CD4-positive, alpha-beta T cell treated with Interferon alpha-2 for 1 hour (primary cell): ENCODE measurements around the gene SMIM30.
A peak's percentile ranks its signal among the peaks of the same experiment; 100 is the strongest.
"Not testable (repeated sequence)": the region's sequence is repeated elsewhere in the genome, so short reads cannot be mapped to it uniquely, and the experiment has no call there.

Experiments used
- DNase-seq, 2 donors: peaks; one replicate each; pipeline ENCODE4 v3.0.0-alpha.2; 2020 to 2022

SMIM30 gene, protein sequence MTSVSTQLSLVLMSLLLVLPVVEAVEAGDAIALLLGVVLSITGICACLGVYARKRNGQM

DNA sequence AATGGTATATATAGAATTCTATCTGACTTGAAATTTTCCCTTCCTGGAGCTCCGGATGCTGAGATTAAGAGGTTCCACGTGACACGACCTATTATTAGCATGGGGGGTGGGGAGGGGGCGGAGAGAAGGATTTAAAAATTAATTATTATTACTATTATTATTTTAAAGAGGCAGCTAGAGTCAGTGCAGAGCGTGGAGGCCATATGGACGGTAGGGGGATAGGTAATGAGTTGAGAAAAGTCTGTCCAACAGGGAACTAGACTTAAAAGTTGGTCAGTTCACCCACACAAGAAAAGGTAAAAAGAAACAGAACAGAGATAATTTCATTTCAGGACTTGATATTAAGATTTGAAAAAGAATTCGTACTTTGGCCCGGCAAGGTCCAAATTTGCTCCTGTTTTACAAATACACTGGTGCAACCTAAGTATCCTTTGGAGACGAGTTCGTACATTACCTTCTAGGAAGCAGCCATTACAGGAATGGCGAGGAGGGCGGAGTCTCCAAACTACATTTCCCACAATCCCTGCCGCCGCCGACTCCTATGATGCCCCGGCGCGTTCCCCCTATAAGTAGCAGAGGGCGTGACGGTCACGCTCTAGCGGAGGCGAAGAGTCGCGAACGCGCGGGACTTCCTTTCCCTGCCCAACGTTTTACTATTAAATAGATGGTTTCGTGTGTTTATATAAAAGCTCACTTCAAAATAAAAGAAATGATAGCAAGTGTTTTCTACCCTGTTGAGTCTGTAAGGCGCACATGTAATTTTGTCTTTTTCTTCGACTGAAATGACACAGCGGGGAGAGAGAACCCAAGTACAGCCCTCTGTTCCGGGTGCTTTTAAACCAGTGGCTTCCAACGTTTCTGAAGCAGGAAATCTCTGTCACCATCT is at the start of gene SMIM30:
Gene SMIM30, minus strand, starts transcription at position 481 of the 886 bp plus-strand sequence. CDS start 976 bp downstream, outside the sequence.
- peak; percentile 86 to 89 for DNase-seq

DNA sequence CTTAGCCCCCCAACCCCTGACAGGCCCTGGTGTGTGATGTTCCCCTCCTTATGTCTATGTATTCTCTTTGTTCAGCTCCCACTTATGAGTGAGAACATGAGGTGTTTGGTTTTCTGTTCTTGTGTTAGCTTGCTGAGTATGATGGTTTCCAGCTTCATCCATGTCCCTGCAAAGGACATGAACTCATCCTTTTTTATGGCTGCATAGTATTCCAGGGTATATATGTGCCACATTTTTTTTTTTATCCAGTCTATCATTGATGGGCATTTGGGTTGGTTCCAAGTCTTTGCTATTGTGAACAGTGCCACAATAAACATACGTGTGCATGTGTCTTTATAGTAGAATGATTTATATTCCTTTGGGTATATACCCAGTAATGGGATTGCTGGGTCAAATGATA is 47.8 kb upstream of the SMIM30 start:
- DNase-seq = not testable (repeated sequence)

DNA sequence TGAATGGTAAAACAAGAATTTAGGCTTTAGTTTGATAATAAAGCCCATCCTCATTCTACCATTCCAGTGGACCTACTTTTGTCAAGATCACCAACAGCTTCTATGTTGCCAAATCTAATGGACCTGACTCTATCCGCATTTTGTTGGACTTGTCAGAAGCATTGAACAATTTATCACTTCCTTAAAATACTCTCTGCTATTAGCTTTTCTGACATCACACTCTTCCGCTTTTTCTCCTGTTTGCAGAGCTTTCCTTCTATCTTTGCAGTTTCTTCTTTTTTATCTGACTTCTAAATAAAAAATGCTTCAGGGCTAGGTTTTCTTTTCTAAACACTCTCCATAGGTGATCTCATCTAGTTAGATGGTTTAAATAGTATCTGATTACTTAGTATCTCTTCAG is 42.7 kb upstream of the SMIM30 start:
- DNase-seq = no peak

DNA sequence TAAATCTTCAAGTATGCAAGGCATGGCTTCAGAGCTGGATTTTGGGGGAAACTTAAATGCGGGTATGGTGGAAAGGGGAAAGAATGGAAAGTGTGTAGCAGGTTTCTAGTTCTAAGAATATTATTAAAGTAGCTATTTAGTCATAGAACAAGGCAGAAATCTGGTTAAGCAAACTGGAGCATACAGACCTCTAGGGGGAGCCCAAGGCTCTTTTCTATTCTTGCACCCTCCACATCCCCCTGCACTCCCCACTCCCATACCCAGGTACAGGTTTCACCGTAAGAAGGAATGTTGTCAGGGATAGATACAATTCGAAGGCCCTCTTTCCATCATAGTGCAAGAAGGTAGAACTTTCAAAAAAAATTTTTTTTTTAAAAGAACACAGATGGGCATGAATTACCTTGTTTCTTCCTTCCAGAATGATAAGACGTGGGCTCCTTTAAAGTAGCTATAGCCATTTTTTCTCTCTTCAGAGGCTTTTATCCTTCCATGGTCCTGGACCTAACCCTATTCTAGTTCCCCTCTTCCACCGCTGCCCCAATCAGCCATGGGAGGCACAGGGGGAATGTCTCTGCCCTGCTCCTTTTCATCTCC is 41.5 kb upstream of the SMIM30 start:
- DNase-seq = no peak

DNA sequence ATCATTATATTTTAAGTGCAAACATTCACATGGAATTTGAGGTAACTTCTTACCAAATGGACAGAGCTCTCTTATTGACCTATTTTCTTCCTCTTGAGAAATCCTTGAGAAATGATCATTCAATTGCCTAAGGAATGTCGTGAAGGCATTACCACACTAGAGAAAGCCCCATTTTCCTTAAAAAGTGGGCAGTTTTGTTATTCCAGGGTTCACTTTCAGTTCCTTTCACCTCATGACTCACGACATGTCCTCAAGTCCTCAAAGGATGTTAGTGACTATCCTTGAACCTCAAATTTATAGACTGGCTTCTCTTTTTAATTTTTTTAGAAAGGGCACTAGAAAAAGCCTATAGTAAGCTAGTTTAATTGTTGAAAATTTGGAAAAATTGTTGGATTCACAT is 40.4 kb upstream of the SMIM30 start:
- DNase-seq = no peak

DNA sequence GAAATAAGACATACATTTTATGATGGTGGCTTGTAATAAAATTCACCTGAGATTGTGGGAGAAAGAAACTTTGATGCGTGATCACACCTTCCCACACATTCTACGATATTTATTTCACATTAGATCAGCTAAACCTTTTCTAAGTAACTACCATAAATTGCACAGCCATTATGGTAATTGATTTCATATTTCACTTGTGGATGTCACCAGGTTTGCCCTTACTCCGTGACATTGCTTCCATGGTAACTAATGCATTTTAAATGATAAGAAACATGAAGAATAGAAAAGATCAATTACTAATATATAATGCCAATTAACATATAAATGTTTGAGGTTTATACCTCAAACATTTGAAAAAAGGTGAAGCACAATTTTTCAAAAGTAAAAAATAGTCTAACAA is 35.8 kb upstream of the SMIM30 start:
- DNase-seq = no peak

DNA sequence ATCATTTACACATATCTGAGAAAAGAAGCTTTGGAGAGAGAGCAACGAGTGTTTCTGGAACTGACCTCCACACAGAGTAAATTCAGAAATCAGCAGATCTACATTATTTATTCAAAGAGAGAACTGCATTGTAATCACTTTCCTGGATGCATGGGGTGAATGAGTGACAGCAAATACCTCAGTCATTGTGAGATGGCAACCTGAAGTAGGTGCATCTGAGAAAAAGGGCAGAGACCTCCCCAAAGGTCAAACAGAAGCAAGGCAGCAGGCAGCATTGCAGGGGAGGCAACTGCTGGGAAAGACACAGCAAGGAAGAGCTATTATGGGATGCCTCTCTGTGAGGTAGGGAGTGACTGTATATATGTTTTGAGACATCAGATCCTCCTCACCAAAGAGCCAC is 26.5 kb upstream of the SMIM30 start:
- no peak for DNase-seq

DNA sequence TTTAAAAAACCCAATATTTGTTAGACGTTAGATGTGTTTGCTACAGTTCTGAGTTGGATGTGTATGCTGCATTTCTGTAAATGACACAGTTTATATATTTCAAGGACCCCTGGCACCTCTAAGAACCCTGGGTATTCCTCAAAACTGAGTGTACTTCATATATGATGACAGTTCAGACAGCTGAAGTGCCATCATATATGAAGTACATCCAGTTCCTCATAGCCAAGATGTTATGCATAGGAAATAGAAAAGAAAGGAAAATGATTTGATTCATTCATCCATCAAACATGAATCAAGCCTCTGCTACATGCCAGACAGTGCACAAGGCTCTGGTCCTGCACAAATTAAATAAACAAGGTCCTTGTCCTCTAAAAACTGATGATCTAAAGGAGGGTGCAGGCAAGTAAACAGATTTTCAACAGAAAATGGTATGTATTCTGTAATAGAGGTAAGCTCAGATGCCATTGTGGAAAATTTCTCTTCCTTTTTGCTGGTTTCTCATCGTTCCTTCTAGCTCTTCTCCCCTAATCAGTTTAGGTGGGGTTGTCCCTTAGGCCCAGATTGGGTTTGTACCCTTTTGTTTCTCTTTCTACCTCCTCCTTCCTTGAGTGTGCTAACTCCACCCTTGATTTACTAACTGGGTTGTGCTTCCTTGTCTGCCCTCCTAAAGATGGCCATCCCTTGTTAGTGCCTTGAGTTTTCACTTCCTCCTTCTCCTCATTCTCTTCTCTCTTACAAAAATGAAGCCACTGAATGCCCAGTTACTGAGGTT is 25.3 kb upstream of the SMIM30 start:
- DNase-seq = no peak

DNA sequence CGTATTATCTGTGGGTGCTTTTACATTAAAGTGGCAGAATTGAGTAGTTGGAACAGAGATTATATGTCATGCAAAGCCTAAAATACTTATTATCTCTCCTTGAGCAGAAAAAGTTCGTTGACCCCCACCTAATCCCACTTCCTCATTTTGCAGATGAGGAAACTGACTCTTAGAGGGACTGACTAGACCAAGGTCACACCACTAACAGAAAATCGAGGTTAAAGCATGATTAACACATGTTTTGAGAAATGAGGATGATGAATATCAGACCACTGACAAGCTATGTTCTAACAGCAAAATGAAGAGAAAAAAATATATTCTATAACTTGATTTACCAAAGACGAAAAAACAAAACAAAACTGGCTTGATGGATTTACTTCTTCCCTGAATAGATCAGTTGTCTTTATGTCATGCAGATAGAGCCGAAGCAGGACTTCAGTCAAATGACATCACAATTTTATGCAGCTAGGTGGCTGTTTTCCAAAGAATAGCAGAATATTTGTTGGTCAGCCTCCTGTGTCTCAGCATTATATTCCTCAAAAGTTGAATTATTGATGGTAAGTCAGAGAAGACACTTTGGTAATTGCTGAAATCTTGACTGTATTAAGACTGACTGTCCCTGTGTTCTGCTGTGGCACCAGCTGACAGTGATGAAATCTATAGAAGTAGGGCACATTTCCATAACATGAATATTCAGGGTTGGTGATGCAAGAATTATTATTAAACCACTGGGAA is 24.2 kb upstream of the SMIM30 start:
- DNase-seq = no peak

DNA sequence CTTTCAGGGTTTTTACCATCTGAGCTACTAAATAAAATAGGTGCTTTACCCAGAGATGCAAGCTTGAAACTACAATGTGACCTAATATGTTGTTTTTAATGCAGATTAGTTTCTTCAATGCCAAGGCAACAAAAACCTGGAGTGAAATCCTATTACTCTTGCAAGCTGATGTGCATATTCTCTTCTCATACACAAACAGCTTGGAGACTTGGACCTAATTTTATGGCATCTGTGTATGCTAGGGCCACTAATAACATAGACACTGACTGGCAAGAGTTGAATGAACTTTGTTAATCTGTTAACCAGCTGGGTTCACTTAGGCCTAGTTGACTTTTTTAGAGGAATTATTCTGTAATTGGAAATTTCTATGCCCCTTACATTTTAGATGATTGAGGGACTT is 23.4 kb upstream of the SMIM30 start:
- no peak for DNase-seq

DNA sequence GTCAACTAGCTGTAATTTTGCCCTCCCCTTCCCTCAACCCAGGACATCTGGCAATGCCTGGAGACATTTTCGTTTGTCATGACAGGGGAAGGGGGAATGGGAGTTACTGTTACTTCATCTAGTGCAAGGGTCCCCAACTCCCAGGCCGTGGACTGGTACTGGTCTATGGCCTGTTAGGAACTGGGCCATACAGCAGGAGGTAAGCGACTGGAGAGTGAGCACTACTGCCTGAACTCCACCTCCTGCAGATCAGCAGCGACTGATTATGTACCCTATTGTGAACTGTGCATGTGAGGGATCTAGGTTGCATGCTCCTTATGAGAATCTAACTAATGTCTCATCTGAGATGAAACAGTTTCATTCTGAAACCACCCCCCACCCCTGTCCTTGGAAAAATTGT is 22.6 kb upstream of the SMIM30 start:
- DNase-seq = no peak

DNA sequence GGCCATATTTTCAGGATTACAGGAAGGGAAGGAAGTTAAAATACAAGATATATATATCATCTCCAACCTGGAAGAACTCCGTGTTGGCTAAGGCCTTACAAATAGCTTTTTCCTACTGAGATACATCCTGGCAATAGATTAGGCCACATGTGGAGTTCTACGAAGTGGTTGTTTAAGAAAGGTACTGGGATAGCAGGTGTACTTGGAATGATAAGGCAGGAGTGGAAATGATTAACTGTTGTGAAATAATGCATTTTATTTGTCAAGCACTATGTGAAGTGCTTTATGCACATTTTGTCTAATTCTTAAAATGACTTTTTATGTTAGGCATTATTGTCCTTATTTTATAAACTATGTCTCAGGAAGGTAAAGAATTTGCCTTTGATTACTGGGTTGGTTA is 18.9 kb upstream of the SMIM30 start:
- no peak for DNase-seq

DNA sequence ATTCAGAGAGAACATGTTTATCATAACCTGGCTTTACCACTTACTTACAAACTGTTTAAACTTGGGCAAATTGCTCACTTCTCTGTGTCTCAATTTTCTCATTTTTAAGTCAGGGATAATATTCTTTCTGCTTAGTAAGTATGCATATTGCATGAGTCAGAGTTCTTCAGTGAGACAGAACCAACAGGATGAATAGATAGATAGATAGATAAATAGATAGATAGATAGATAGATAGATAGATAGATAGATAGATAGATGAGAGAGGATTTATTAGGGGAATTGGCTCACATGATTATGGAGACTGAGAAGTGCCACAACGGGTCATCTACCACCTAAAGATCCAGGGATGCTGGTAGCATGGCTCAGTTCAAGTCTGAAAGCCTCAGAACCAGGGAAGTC is 15.7 kb upstream of the SMIM30 start:
- no peak for DNase-seq

DNA sequence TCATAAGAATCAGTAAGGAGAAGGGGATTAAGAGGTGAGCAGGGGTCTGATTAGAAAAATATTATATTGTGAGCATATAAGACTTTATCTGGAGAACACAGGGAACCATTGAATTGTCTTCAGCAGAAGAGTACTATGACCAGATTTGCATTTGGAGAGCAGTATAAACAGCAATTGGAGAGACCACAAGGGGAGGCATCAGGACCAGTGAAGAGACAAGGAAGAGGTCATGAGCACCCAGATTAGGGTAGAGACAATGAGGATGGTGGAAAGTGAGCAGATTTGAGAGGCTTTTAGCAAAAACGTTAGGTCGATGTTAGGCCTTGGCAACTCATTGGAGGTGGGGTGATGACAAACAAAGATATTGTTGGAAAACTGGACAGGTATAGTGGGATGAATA is 13.0 kb upstream of the SMIM30 start:
- no peak for DNase-seq

DNA sequence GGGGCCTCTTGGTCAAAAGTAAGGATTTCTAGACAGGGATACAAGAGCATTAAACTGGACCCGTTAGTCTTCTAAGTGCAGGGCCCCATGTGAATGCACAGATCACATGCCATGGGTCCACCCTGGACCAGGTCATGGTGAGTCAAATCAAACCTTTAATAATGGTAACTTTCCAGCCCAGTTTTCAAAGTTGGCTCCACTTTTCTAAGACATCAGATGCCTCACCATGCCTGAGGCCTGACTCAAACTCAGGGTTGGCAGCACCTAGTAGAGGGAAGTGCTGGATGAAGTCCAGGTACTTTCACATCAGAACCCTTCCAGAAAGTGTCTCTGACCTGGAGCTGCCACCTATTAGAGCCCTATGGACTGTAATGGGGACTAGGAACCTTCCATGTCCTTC is 9.7 kb upstream of the SMIM30 start:
- no peak for DNase-seq

DNA sequence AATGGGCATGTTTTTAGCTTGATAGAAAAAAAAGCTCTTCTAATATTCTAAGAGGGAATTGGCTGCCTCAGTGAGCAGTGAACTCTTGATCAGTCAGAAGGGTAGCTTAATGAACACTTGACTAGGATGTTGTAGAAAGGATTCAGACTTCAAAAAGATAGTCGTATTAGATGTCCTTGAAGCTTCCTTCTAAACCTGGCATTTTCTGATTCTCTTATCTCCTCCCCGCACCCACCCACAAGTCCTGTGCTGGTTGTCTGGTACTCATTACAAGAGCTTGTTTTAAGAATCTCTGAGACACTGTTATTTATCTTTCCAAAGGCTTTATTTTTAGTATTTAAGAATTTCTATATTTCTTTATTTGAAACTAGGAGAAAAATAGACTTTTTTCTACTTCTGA is 7.4 kb upstream of the SMIM30 start:
- DNase-seq = no peak

DNA sequence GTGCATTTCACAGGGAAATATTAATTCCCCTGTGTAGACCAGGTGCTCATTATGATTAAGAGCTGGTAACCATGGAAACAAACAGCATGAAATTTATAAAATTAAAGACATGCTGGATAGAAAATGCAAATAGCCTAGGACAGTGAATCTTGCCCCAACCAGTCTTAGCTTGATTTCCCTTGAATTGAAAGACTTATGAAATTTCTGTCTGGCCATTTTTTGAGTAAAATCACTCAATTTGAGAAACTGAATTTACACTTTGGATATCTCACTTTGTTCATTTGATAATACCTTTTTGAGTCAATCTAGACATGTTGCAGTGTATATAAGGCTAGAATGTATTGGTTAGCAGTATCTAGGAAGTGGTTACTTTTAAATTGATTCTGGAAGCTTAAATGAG is 4.4 kb upstream of the SMIM30 start:
- no peak for DNase-seq

DNA sequence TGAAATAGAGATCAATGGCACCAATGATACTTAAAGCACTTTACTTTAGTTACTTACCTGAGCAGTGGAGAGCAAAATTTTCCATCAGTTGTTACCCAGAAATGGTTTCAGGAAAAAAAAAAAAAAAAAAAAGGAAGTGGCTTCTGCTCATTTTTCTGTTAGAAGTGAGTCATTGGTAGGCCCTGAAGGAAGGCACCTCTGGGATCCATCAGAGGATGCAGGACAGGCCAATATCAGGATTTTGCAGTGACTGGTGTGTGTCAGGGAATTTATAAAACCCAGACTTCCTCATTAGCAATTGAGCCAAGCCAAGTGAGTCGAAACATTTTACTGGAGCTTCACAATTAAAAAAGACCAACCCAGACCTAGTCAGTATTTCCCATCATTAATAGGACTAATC is 2.3 kb upstream of the SMIM30 start:
- no peak for DNase-seq

DNA sequence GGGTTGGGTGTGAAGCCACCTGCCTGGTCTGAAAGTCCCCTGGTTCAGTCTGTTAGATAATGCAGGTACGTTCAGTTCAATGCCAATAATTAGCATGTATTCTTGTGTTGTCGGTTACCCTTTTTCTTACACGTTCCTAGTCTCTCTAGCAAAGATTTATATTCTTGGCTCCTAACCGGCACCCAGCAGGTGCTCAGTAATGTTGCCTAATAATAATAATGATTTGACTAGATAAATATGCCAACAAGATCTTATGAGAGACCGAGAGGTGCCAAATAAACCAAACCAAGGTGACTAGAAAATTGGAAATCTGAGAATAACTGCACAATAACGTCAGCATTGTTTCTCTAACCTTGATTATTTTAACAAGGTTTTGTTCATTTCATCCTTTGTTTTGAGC is 1.1 kb upstream of the SMIM30 start:
- DNase-seq = no peak

DNA sequence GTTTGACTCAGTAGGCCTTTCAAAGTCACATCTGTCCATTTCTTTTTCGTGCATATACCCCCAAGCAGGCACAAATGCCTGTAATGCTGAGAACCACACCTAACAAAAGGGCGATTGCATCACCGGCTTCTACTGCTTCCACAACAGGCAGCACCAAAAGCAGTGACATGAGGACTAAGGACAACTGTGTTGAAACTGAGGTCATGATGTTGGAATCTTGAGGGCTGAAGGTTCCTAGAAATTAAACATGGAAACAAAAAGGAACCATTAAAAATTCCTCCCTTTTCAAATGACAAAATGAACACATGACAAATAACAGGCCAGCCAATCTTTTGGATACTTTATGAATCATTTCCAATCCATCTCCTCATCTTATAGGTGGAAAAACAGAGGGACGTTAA is 980 bp downstream of the SMIM30 start:
- DNase-seq = not testable (repeated sequence)

DNA sequence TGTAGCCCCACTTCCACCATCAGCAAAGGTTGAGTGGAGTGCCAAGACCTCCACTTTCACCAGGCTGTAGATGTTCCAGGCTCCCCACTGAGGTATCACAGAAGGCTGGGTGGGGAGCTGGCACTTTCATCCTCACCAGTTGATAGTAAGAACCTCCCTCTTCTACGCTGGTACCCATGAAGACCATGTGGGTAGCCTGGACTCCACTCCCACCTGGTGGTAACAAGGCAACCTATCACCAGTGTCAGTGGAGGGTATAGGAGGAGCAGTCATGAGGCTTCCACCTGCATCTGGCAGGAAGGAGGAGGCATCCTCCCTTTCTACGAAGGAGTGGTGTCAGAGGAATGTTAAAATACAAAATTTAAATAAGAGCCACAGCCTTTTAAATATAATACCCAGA is 4.4 kb downstream of the SMIM30 start:
- DNase-seq = no peak

DNA sequence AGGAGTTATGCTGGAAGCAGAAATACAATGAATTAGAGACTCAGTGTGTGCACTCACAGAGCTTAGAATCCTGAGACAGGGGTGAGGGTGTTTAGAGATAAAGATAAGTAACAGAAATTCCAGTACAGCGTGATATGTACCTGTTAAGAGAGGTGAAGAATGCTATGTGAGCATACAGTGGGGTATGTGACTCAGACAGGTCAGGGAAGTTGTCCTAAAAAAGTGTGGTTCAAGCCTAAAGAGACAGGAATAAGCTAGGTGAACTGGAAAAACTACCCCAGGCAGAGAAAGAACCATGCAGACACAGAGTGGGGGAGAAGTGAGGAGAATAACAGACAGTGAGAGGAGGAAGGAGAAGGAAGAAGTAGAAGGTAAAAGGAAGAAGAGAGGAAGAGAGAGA is 8.6 kb downstream of the SMIM30 start:
- no peak for DNase-seq

DNA sequence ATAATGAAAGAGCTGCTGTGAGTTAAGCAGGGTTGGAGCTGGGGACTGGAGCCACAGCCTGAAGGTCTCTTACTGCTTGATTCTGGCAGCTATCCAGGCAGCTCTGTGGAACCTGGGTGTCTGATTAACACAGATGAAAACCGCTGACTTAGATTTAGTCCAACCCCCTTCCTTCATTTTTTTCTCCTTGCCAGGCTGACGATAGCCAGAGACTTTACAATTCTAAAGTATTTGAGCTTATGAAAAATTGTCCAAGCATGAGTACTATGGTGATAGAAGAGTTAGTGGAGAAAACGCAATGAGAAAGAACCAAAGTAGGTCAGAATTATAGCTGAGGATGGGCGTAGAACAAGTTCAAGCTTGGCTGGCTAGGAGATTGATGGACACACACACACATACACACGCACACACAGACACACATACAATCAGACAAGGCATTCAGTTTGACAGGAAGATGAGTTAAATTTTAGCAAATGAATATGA is 18.2 kb downstream of the SMIM30 start:
- no peak for DNase-seq
